Adrenal gland (tissue), 12 donors: ENCODE measurements around the gene DNAH2. TPM values are rescaled to one million over a fixed set of nuclear protein-coding genes. Genes with fewer than 3 reads are reported as not detected.
A peak's percentile ranks its signal among the peaks of the same experiment; 100 is the strongest.

Source experiments
- DNase-seq, 7 donors: peaks; one replicate each; pipeline ENCODE4 v3.0.0-alpha.2; 2019 to 2020
- H3K27ac ChIP-seq, 5 donors: fragments of 200-600 bp; sonication (generic) in 4 of 5; 1 replicate in 3 of 5; 2 replicates in 2 of 5; pipeline versions ENCODE4 v1.5.1 to v1.8.0; 2016 to 2020; ENCODE audit warnings: mild to moderate bottlenecking in 1 of 5
- H3K27me3 ChIP-seq: fragments of 200-600 bp; 2 replicates; pipeline ENCODE4 v1.8.0; 2021
- H3K36me3 ChIP-seq, 2 donors: fragments of 200-600 bp; replicated peaks in 1 of 2; 1 replicate in 1 of 2; 2 replicates in 1 of 2; pipeline versions ENCODE4 v1.5.1 to v1.8.0; 2018 to 2022
- H3K4me1 ChIP-seq, 2 donors: fragments of 200-600 bp; replicated peaks in 1 of 2; 1 replicate in 1 of 2; 2 replicates in 1 of 2; pipeline versions ENCODE4 v1.5.1 to v1.8.0; 2018 to 2021
- H3K4me3 ChIP-seq, 4 donors: fragments of 200-600 bp; sonication (generic) in 3 of 4; one replicate each; pipeline ENCODE4 v1.5.1; 2016 to 2018
- H3K9me3 ChIP-seq, 3 donors: fragments of 200-600 bp; sonication (generic) in 1 of 3; replicated peaks in 1 of 3; 1 replicate in 2 of 3; 2 replicates in 1 of 3; pipeline versions ENCODE4 v1.5.1 to v1.8.0; 2016 to 2021
- CTCF ChIP-seq, 6 experiments: fragments of 450-650 bp in 4 of 6; fragments of 200-600 bp in 2 of 6; sonication (generic) in 1 of 6; IDR thresholded peaks; 1 replicate in 5 of 6; 2 replicates in 1 of 6; pipeline versions ENCODE4 v1.5.1 to v1.8.0; 2016 to 2021; ENCODE audit warnings: antibody characterized with exemption in 6 of 6, mild to moderate bottlenecking in 2 of 6, moderate library complexity in 1 of 6
- POLR2A ChIP-seq, 2 donors: fragments of 450-650 bp; IDR thresholded peaks; one replicate each; pipeline ENCODE4 v1.6.1; 2017; ENCODE audit warnings: antibody characterized with exemption in 2 of 2, mild to moderate bottlenecking in 2 of 2, moderate library complexity in 1 of 2
- WGBS, 4 donors: extraction: QIAGEN DNeasy Blood & Tissue Kit in 2 of 4; methylation state at CpG; one replicate each; pipeline versions ENCODE4 v1.1.5 to v1.1.7; 2013 to 2017; 5-methylcytosine and 5-hydroxymethylcytosine counted together
- intact Hi-C, 2 donors: fragments of 100-400 bp; cut with DNase I; formaldehyde crosslinking; loops; one replicate each; pipeline versions ENCODE4 v1.14.1 to v1.15.0; 2022 to 2023
- polyA plus RNA-seq, 3 donors: library from polyadenylated mRNA; stranded (reverse); fragments of 200-250 nt in 2 of 3; fragments of 350-450 nt in 1 of 3; fragmentation: Illumina TruSeq in 1 of 3; extraction: RNeasy Lipid Tissue Mini Kit (QIAGEN cat#74804) in 1 of 3; gene quantifications; one replicate each; pipeline ENCODE4 v1.2.3, GENCODE V29; 2013 to 2014
- total RNA-seq, 9 donors: library from RNA; depleted of rRNA in 4 of 9; stranded (reverse); fragments of >200 nt in 4 of 9; fragments of 120-200 nt in 1 of 9; fragmentation: NEBNext Ultra II Directional in 1 of 9; extraction: Animal tissue kit (Norgen Biotek cat#: 25700) in 1 of 9; gene quantifications; one replicate each; pipeline versions ENCODE4 v1.1.0 to v1.2.4, GENCODE V29; 2013 to 2023
- donor health status: healthy with polysubstance abuse.
- donor health status: Bipolar disorder and iron deficiency.
- donor health status: DM: yes; HTN: yes; CAD: no.
- donor health status: DM: no; HTN: no; CAD: no.
- donor health status: DM: no; HTN: no; CAD: no.
- donor health status: DM: yes; HTN: yes; CAD: no.

DNAH2 gene
- total and polyA plus RNA-seq, 12 donors = 0.02 to 0.26 (median 0.07) TPM

GRCh38 chr17:7856811-7857712, 139.5 kb downstream of the DNAH2 start, which contains the start of gene NAA38:
Gene NAA38 (minus strand): TSS chr17:7857559. CDS start chr17:7857463, 96 bp downstream.
- intact Hi-C loops = loop anchor here in 1 of 2 donors (5.0 kb wide), 1 partner anchor 35 kb away; no protein-coding TSS in a partner anchor
- Histone ChIP-seq H3K9me3 (no peaks in the 10 kb centered on the region), H3K4me3 (peak within 1 kb of the TSS; percentile 5 to 58 (median 32)), H3K27ac (peak within 1 kb of the TSS; percentile 75 to 91 (median 88)), H3K4me1 (peaks cover 23 to 35% of the 10 kb centered on the region in 2 donors), H3K27me3 (no peaks in the 10 kb centered on the region), H3K36me3 (peaks cover 0 to 34% of the 10 kb centered on the region in 2 donors)
- DNase-seq = peak; percentile 96 to 99 (median 98)
- WGBS, 4 donors = 0 to 1% (median 0%) methylated on average over 23 to 64 of the region's 64 CpGs
- TF ChIP-seq POLR2A (IDR thresholded peaks at IDR 0.05) (peak; percentile 40 to 82), CTCF (IDR thresholded peaks at IDR 0.05) (peak in 5 of 6 experiments; percentile 29 to 46 (median 42))

- intact Hi-C loops = loop anchor here in 1 of 2 donors (5.0 kb wide), 1 partner anchor 36 kb away; no protein-coding TSS in a partner anchor
- TF ChIP-seq POLR2A (IDR thresholded peaks at IDR 0.05) (peak; percentile 56 to 68), CTCF (IDR thresholded peaks at IDR 0.05) (no peak)
- Histone ChIP-seq H3K4me1 (peaks cover 23 to 31% of the 10 kb centered on the region in 2 donors), H3K27ac (peak within 1 kb of the TSS; percentile 75 to 91 (median 88)), H3K9me3 (no peaks in the 10 kb centered on the region), H3K36me3 (peaks cover 0 to 25% of the 10 kb centered on the region in 2 donors), H3K27me3 (no peaks in the 10 kb centered on the region), H3K4me3 (peak within 1 kb of the TSS; percentile 5 to 58 (median 32))
- DNase-seq = peak; percentile 92 to 98 (median 95)
- 2 to 3% (median 2%) methylated on average over 31 to 48 of the region's 48 CpGs for WGBS, 4 donors
Measured at GRCh38 chr17:7857713-7858521, 140.4 kb downstream of the DNAH2 start, which contains the start of gene CYB5D1. Gene CYB5D1 (plus strand): TSS chr17:7858003. CDS start chr17:7858135, 132 bp downstream.

- peak; percentile 52 to 86 (median 73) for DNase-seq
- Histone ChIP-seq H3K4me1 (peaks cover 23 to 31% of the 10 kb centered on the region in 2 donors), H3K9me3 (no peaks in the 10 kb centered on the region), H3K36me3 (peaks cover 0 to 20% of the 10 kb centered on the region in 2 donors), H3K4me3 (peak overlapping the region in 1 of 4 donors; percentile 58), H3K27me3 (no peaks in the 10 kb centered on the region), H3K27ac (peak overlapping the region in 4 of 5 donors; percentile 75 to 91 (median 86))
- TF ChIP-seq CTCF (IDR thresholded peaks at IDR 0.05) = peak; percentile 30 to 65 (median 55)
- no peak for TF ChIP-seq POLR2A (IDR thresholded peaks at IDR 0.05)
- intact Hi-C loops = loop anchor here in 1 of 2 donors (5.0 kb wide), 1 partner anchor 36 kb away; no protein-coding TSS in a partner anchor
- 23 to 24% (median 23%) methylated on average over 9 to 20 of the region's 20 CpGs for WGBS, 4 donors
Measured at GRCh38 chr17:7858522-7858810, 140.9 kb downstream of the DNAH2 start.
